ENCODE measurements around the gene CHST6. TPM values are rescaled to one million over a fixed set of nuclear protein-coding genes. Genes with fewer than 3 reads are reported as not detected.

CHST6 gene
- total RNA-seq, 1 experiment from 2014 or later, result 17.9 TPM

DNA sequence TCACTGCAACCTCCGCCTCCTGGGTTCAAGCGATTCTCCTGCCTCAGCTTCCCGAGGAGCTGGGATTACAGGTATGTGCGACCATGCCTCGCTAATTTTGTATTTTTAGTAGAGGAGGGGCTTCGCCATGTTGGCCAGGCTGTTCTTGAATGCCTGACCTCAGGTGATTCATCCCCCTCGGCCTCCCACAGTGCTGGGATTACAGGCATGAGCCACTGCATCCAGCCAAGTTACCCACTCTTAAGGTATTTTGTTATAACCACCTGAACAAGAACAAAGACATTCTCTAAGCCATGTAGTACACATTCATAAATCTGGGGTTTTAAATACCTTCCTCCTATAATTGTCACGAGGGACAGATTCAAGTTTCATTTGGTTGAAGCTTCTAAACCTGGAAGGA lies 18.4 kb downstream of the CHST6 start:
- CTCF ChIA-PET, result interaction anchor here (0.6 to 1.0 kb wide), 2 partner anchors 11 to 74 kb away, joined by 3 read pairs; no protein-coding TSS in a partner anchor
- no TSS peak for BruUV-seq (replicated peaks)
- intact Hi-C loops (cut with micrococcal nuclease), result no loop called here

More for the DNA sequence above, 18.4 kb downstream of the CHST6 start:
- Histone ChIP-seq H3K4me2 (ENCODE audit: low read length) (0 out of 2 replicates have a peak overlapping the region, but pooled peaks have one; percentile 4), H3K9me2 (ENCODE audit: insufficient read depth) (no peaks in the 10 kb centered on the region), H3K9me3 (ENCODE audit: control insufficient read depth in 1 of 2, insufficient read depth in 1 of 2, low read depth in 1 of 2, low read length in 2 of 2) (no peaks in the 10 kb centered on the region), H3K9ac (ENCODE audit: low read length) (no peak overlapping the region), H3K27me3 (ENCODE audit: insufficient read depth, low read length) (no peaks in the 10 kb centered on the region), H3K36me3 (ENCODE audit: control insufficient read depth in 1 of 2, insufficient read depth in 2 of 2, low read length in 2 of 2) (no peaks in the 10 kb centered on the region), H3K4me3 (replicated peaks in 1 of 2; ENCODE audit: low read depth in 1 of 2, low read length in 2 of 2) (no peak overlapping the region), H3K27ac (ENCODE audit: low read depth, low read length) (no peak overlapping the region), H2AFZ (ENCODE audit: low read depth, low read length, poor library complexity, severe bottlenecking) (no peak overlapping the region), H3K4me1 (ENCODE audit: control insufficient read depth in 1 of 2, insufficient read depth in 2 of 2, low read length in 2 of 2) (peaks cover 3 to 27% of the 10 kb centered on the region in 2 experiments; a peak in 3 of 4 replicates), H4K20me1 (ENCODE audit: insufficient read depth) (no peaks in the 10 kb centered on the region), H3K79me2 (ENCODE audit: insufficient read depth, low read length) (no peaks in the 10 kb centered on the region)
- ATAC-seq (no peak), DNase-seq (ENCODE audit: low read depth, low spot score) (no peak)
- TF ChIP-seq EGR1 (IDR thresholded peaks at IDR 0.05; ENCODE audit: low read depth) (no peak), POLR2AphosphoS5 (IDR thresholded peaks at IDR 0.05; ENCODE audit: low read depth, low read length) (no peak), YY1 (IDR thresholded peaks at IDR 0.05; ENCODE audit: extremely low read depth, insufficient replicate concordance, low read depth, low read length) (no peak), FOSL1 (IDR thresholded peaks at IDR 0.05; ENCODE audit: low read depth) (no peak), CBX3 (IDR thresholded peaks at IDR 0.05; ENCODE audit: low read depth) (no peak), CEBPB (IDR thresholded peaks at IDR 0.05; ENCODE audit: low read depth) (no peak), JUND (IDR thresholded peaks at IDR 0.05) (no peak), RAD21 (IDR thresholded peaks at IDR 0.05; ENCODE audit: low read depth) (no peak), SIN3A (IDR thresholded peaks at IDR 0.05; ENCODE audit: low read depth) (no peak), SRF (IDR thresholded peaks at IDR 0.05; ENCODE audit: low read depth) (no peak)
- TF ChIP-seq, protein P1, sequence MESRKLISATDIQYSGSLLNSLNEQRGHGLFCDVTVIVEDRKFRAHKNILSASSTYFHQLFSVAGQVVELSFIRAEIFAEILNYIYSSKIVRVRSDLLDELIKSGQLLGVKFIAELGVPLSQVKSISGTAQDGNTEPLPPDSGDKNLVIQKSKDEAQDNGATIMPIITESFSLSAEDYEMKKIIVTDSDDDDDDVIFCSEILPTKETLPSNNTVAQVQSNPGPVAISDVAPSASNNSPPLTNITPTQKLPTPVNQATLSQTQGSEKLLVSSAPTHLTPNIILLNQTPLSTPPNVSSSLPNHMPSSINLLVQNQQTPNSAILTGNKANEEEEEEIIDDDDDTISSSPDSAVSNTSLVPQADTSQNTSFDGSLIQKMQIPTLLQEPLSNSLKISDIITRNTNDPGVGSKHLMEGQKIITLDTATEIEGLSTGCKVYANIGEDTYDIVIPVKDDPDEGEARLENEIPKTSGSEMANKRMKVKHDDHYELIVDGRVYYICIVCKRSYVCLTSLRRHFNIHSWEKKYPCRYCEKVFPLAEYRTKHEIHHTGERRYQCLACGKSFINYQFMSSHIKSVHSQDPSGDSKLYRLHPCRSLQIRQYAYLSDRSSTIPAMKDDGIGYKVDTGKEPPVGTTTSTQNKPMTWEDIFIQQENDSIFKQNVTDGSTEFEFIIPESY (IDR thresholded peaks at IDR 0.05; ENCODE audit: extremely low read depth, insufficient replicate concordance, low read length), result no peak
- TF ChIP-seq, protein P2, sequence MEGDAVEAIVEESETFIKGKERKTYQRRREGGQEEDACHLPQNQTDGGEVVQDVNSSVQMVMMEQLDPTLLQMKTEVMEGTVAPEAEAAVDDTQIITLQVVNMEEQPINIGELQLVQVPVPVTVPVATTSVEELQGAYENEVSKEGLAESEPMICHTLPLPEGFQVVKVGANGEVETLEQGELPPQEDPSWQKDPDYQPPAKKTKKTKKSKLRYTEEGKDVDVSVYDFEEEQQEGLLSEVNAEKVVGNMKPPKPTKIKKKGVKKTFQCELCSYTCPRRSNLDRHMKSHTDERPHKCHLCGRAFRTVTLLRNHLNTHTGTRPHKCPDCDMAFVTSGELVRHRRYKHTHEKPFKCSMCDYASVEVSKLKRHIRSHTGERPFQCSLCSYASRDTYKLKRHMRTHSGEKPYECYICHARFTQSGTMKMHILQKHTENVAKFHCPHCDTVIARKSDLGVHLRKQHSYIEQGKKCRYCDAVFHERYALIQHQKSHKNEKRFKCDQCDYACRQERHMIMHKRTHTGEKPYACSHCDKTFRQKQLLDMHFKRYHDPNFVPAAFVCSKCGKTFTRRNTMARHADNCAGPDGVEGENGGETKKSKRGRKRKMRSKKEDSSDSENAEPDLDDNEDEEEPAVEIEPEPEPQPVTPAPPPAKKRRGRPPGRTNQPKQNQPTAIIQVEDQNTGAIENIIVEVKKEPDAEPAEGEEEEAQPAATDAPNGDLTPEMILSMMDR (IDR thresholded peaks at IDR 0.05 in 2 of 3, conservative IDR thresholded peaks at IDR 0.05 in 1 of 3; ENCODE audit: borderline replicate concordance in 1 of 3, insufficient read depth in 1 of 3, low read depth in 2 of 3, low read length in 2 of 3), result no peak
- TF ChIP-seq, protein P3, sequence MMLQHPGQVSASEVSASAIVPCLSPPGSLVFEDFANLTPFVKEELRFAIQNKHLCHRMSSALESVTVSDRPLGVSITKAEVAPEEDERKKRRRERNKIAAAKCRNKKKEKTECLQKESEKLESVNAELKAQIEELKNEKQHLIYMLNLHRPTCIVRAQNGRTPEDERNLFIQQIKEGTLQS (IDR thresholded peaks at IDR 0.05), result no peak
- TF ChIP-seq, protein P4, sequence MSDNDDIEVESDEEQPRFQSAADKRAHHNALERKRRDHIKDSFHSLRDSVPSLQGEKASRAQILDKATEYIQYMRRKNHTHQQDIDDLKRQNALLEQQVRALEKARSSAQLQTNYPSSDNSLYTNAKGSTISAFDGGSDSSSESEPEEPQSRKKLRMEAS (IDR thresholded peaks at IDR 0.05), result no peak
- POLR2A ChIA-PET, result no interaction called here
- RAD21 ChIA-PET (ENCODE audit: low non-redundant PET in 1 of 2, low total read pairs in 2 of 2, uncharacterized antibody in 2 of 2, unreplicated experiment in 2 of 2), result no interaction called here
